ENCODE measurements around the gene PAM16.

Gene PAM16

GRCh38 chr16:4316108-4316863 is 34.8 kb downstream of the PAM16 start:
- intact Hi-C loops (cut with DNase I) = no loop called here
- DNase-seq = no peak

- DNase-seq = peak in 18 of 42 donors; percentile 29 to 69 (median 49)
- intact Hi-C loops (cut with DNase I) = no loop called here
These were observed 35.7 kb downstream of the PAM16 start, which contains the start of gene GLIS2 for GRCh38 chr16:4315186-4316107. GLIS2 (plus strand) TSS chr16:4316067; CDS start chr16:4332281, 16,214 bp downstream.

- intact Hi-C loops (cut with DNase I) = no loop called here
- DNase-seq = peak in 1 of 42 donors; percentile 52
These were observed 36.5 kb downstream of the PAM16 start for GRCh38 chr16:4314532-4315185.

- DNase-seq = peak in 2 of 42 donors; percentile 20 to 40
These were observed 37.3 kb downstream of the PAM16 start for GRCh38 chr16:4313563-4314531.

DNA sequence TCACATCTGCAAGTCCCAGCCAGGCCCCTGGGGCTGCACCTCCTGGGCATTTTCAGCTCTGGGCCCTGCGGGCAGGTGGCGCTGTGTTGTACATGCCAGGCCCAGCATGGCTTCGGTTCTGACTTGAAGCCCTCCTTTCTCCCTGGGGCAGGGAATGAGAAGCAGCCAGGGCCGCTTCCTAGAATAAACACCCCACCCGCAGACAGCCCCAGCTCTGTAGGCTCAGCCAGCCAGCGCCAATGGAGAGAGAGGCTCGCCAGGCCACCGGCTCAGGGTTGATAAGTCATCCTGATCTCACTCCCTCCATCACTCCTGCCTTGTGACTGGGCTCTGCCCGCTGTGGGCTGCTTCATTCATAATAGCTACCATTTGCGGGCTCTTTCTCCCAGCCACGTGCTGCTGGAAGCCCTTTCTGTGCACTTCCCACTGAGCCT is 41.3 kb downstream of the PAM16 start:
- DNase-seq = peak in 13 of 42 donors; percentile 22 to 70 (median 44)
- intact Hi-C loops (cut with DNase I) = no loop called here

More at GRCh38 chr16:4313563-4314531, 37.3 kb downstream of the PAM16 start:
- intact Hi-C loops (cut with DNase I) = no loop called here

DNA sequence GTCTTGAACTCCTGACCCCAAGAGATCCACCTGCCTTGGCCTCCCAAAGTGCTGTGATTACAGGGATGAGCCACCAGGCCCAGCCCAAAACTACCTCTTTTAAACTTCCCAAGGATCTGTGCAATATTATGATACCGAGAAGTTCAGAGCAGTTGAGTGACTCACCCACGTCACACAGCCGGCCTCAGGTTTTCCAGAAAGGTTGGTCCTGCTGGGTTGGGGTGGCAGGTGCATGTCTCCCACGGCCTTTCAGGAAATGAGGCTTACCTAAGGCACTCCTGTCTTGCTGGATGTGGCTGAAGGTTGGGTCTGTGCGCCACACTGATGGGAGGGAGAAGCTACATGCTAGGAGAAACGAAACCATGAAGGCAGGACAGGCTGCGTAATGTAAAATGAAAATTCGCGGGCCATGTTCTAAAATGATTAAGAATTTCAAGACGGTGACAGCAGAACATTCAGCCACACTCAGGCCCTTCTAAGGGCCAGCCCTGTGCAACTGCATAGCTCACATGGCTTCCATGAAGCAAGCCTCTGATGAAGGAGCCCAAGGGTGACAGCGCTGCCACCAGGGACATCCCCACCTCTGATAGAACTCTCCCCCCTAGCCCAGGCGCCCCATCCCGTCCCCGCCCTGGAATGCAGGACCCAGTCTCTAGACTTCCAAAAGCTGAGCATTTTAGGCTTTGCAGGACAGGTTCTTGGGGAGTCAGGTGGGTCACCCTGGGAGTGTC is 41.9 kb downstream of the PAM16 start:
- DNase-seq = no peak
- intact Hi-C loops (cut with DNase I) = no loop called here

DNA sequence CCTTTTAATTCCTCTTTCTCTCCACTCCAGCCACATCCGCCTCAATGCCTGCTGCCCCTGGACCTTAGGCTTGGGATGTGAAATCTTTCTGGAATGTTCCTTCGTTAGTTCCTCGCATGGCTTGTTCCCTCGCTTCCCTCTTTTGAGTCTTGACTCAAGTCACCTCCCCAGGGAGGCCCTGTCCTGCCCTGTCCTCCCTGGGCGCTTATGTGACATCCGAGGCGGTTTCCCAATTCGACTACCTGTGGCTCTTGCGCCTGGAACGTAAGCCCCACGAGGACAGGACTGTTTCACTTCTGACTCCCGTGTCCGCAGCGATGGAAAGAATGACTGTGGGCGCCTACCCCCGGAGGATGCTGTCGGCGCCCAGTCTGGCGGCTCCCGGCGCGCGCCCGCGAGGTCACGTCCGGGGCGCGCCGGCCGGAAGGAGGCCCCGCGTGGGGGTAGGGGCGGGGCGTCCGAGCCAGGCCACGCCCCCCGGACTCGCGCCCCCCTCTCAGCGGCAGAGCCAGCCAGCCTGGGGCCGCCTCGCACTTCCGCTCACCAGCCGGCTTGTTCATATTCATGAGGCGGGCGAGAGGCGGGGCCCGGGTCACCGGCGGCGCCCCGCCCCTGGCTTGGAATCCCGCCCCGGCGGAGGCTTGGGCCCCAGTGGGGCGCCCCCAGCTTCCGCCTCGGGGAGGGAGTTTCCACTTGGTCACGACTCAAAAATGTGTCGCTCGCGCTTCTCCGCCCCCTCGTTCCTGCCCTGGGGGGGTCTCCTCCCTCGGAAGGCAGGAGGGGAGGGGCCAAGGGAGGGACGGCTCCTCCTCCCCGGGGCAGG is 43.7 kb downstream of the PAM16 start:
- DNase-seq = peak; percentile 57 to 94 (median 85)
- intact Hi-C loops (cut with DNase I) = no loop called here

- intact Hi-C loops (cut with DNase I) = no loop called here
- peak in 1 of 42 donors; percentile 4 for DNase-seq
These were observed 44.5 kb downstream of the PAM16 start for GRCh38 chr16:4306470-4307214.

DNA sequence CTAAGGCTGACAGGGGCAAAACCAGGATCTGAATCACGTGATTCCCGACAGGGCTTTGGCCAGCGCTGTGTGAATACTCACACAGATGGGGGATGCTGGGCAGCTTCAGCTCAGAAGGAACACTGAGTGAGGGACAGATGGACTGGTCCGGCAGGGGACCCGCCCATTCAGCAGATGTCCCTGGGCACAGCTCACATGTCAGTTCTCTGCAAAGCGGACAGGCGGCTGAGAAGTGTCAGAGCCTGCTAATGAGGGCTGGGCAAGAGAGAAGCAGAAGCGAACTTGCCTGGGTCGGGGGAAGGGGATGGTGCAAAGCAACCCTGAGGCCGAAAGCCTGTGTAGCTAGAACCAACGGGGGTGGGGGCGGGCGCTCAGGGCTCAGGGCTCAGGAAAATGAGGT is 47.1 kb downstream of the PAM16 start:
- intact Hi-C loops (cut with DNase I) = no loop called here
- DNase-seq = peak in 16 of 42 donors; percentile 18 to 67 (median 44)

DNA sequence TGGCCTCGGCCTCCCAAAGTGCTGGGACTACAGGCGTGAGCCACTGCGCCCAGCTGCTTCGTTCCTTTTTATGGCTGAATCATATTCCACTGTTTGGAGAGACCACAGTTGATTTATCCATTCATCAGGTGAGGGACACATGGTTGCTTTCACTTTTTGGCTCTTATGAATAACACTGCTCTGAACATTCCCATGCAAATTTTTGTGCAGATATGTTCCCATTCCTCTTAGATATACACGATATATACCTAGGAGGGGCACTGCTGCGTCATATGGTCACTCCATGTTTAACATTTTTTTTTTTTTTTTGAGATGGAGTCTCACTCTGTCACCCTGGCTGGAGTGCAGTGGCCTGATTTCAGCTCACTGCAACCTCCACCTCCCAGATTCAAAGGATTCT is 49.2 kb downstream of the PAM16 start:
- no peak for DNase-seq
- intact Hi-C loops (cut with DNase I) = no loop called here

GRCh38 chr16:4301177-4301576 is 49.9 kb downstream of the PAM16 start:
- DNase-seq = no peak
- intact Hi-C loops (cut with DNase I) = no loop called here

- DNase-seq = peak in 28 of 42 donors; percentile 32 to 83 (median 58)
- intact Hi-C loops (cut with DNase I) = no loop called here
These were observed 52.2 kb downstream of the PAM16 start for GRCh38 chr16:4298761-4299522.

GRCh38 chr16:4297480-4297879 is 53.6 kb downstream of the PAM16 start:
- DNase-seq = no peak
- intact Hi-C loops (cut with DNase I) = no loop called here

- intact Hi-C loops (cut with DNase I) = no loop called here
- DNase-seq = no peak
These were observed 55.5 kb downstream of the PAM16 start for GRCh38 chr16:4295581-4295980.

DNA sequence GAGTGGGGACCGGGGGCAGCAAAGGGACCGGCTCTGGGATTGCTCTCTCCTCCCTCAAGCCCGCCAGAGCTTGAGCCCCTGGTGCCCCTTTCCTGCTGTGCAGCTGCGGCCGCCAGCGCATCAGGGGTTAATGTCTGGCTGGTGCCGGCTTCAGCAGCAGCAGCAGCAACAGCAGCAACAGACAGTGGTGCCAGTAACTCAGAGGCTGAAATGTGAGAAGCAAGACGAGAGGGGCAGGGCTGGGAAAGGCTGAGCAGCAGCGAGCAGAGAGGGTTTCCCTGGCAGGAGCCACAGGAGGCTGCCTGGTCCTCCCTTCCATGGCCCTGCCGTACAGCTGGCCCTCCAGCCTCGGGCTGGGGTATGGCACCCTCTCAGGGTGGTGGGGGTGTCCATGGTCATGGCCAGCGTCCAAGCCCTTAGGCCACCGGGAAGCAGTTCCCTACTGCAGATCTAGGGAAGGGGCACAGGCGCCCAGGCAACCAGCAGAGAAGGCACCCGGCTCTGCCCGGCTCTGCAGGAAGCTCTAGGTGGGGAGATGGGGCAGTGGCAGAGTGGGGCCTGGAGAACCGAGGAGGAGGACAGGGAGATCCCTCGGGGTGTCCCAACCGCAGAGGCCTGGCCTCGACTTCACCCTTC is 57.2 kb downstream of the PAM16 start:
- peak in 15 of 42 donors; percentile 12 to 53 (median 32) for DNase-seq
- intact Hi-C loops (cut with DNase I) = loop anchor here (5.0 kb wide), 1 partner anchor 33 kb away; no protein-coding TSS in a partner anchor

All from head of caudate nucleus (tissue), 42 donors.